NCI-H1105 treated with DMSO at 0.1 percent for 48 hours (cell line): ENCODE measurements around the gene UPF2.

Experiments used
- DNase-seq: peaks from one replicate; lab custom pipeline; 2025; lab: John Stamatoyannopoulos, UW

The UPF2 gene

DNA sequence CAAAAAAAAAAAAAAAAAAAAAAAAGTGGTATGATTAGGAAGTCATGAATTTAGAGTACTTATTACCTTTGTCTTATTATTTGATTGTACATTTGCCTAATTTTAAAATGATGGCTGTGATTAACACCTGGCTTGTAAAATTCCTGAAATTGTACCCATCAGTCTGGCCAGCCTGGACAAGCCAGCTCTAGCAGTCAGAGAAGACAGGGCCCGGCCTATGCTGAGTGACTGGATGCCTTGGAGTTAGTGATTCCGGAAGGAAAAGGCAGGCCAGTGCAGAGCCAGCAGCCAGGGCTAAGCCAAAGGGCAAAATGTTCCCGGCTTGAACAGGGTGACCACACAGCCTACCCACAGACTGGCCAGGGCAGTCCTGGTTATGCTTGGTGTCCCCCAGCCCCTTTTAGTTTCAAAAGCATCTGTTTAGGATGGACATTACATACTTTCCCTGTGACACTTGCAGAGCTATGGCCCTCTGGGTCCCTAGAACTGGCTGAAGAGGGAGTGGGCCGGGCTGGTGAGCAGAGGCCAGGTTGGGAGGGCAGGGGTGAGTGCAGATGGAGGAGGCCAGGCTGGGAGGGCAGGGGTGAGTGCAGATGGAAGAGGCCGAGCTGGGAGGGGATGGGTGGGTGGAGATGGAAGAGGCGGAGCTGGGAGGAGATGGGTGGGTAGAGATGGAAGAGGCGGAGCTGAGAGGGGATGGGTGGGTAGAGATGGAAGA is 157.7 kb downstream of the UPF2 start:
- DNase-seq = no peak

DNA sequence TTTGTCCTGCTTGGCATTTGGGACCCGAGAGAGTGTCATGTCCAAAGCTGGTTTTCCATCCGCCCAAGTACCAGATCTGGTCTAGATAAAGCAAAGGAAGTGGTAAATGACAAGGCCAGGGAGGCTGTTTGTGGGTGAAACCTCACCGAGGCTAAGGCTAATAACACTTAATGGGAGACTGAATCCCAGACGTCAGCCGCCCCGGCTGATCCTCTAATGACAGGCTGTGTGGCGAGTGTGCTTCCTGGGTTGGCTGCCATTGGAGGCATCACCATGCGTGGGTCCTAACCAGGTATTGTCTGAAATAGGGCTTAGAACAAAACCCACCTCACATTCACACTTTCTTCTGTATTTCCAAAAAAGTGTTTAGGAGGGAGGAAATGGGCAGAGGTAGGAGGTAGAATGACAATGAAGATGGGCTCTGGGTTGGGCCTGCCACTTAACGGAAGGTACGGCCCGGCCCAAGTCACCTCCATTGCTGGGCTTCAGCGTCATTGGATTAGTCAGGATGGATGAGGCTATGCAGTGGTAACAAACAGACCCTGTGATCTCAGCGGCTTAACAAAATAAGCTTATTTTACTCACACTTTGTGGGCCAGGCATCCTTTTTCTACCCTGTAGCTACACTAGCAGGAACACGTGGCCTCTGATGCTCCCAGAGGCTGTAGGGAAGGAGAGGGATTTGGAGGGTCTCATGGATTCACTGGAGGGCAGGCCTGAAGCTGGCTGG is 159.8 kb downstream of the UPF2 start:
- DNase-seq = no peak

DNA sequence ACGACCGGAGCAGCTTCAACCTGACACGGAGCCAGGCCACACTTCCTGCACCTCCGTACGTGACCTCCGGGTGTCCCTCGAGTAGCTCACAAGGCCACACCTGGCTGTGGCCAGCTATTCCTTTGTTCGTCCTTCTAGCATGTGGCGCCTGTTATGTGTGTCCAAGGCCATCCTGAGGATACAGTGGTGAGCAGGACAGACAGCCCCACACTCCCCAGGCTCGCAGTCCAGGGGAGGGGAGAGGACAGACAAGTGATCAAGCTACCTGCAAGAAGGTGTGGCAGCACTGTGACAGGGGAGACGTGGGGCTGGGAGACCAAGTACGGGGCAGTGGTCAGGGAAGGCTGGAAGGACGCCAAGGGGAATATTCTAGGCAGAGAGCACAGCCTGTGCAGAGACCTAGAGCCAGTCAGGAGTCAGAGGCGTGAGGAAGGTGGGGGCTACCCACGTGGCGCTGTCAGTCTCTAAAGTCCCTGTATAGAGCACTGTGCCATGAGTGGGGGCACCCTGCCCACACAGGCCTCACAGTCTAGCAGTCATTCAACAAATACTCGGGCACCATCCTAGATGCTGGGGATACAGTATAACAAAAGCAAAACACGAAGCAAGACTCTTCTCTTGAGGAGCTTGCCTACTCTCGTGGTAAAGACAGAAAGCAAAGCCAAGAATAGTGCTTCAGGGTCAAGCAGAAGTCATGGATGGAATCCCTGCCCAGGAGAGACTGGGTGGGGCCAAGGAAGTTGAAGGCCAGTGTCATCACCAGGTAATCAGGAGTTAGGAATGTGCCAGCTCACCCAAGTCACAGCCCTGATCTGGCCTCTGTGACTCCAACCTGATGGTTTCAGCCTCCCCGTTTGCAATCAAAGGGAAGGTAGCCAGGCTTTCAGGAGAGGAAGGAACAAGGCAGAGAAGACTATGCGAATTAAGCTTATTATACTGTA is 160.9 kb downstream of the UPF2 start:
- no peak for DNase-seq

DNA sequence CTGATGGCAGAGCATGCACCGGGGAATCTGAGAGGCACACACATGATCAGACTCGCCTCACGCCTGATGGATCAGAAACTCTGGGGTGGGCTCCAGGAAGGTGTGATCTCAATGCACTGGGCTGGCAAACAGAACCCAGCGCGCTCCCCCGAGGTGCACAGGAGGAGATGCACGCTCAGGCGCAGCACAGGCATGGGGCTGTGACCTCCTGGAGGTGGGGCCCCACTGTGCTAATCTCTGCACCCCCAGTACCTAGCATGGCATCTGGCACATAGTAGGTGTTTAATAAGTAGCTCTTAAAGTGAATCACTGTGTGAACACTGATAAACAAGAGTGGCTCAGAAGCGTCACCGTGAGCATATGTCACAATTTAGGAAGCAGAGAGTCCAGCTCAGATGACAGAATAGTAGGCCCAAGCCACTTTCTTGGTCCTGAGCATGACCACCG is 161.6 kb downstream of the UPF2 start:
- DNase-seq = no peak

DNA sequence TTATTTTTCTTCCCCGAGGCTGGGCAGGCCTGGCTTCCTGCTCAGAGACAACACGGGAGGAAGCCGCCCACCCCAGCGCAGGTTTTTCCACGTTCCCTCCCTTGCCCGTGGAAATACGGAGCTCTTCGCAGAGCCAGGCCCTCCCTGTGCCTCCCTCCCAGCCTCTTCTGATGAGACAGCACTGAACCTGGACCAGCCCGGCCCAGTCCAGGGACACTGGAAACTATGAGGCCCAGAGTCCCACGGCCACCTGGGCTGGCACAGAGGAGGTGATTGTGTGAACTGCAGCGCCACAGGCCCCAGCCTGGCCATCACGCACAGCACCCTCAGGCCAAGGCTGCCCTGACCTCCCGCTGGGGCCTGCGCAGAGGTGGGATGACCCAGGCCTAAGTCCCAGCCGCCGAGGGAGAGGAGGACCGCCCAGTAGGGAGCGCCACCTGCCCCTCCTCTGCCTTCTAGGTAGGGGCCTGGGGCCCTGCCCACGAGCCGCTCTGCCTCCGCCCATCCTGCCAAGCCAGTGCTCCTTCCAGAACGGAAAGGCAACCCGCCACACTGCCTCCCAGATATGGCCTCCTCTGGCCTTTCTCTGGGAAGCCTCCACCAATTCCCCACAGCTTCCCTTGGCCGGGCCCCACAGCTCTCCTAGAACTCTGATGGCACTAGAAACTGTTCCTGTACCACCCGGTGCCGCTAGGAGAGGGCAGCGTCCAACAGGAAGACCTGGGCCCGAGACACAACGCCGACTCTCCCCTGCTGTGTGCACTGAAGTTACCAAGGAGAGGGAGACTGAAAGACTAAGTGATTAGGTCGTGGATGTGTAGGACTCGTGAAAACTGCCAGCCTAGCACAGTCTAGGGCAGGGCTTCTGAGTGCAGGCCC is 162.2 kb downstream of the UPF2 start:
- no peak for DNase-seq

DNA sequence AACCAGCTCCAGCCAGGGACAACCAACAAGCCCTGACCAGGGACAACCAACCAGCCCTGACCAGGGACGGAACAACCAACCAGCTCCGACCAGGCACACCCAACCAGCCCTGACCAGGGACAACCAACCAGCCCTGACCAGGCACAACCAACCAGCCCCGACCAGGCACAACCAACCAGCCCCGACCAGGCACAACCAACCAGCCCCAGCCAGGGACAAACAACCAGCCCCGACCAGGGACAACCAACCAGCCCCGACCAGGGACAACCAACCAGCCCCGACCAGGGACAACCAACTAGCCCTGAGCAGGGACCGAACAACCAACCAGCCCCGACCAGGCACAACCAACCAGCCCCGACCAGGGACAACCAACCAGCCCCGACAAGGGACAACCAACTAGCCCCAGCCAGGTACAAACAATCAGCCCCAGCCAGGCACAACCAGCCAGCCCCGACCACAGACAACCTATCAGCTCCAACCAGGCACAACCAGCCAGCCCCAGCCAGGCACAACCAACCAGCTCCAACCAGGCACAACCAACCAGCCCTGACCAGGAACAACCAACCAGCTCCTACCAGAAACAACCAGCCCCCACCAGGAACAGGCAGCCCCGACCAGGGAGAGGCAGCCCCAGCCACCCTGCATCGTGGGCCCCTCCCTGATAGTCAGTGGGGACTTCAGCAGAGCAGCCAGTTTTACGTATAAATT is 163.1 kb downstream of the UPF2 start:
- no peak for DNase-seq

DNA sequence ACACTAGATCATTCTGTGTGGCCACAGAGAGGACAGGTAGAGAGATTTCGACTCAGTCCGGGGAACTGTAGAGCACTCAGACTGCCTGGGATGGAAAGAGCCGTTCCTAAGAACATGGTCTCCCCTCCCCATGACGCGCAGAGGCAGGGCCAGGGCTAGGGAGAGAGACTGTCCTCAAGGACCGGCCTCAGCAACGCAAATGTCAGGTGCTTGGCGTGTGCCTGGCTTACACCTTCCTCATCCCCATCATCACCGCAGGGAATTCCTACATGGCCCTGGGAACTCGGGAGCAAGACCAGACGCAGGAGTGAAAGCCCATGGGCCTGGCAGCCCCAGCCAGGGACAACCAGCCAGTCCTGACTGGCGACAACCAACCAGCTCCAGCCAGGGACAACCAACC is 163.8 kb downstream of the UPF2 start:
- DNase-seq = no peak

DNA sequence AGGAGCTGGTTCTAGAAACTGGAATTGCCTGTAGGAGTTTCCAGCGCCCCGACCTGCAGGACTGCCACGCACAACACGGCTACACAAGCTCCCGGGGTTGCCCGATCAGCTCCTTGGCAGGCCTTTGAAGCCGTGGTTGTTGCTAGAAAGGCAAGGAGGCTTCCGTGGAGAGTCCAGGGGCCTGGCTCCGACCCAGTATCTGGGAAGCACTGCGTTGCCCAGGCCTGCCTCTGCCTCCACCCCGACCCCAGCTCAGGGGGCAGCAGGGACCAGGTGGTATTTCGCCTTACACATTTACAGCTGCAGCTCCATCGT is 165.1 kb downstream of the UPF2 start:
- no peak for DNase-seq

DNA sequence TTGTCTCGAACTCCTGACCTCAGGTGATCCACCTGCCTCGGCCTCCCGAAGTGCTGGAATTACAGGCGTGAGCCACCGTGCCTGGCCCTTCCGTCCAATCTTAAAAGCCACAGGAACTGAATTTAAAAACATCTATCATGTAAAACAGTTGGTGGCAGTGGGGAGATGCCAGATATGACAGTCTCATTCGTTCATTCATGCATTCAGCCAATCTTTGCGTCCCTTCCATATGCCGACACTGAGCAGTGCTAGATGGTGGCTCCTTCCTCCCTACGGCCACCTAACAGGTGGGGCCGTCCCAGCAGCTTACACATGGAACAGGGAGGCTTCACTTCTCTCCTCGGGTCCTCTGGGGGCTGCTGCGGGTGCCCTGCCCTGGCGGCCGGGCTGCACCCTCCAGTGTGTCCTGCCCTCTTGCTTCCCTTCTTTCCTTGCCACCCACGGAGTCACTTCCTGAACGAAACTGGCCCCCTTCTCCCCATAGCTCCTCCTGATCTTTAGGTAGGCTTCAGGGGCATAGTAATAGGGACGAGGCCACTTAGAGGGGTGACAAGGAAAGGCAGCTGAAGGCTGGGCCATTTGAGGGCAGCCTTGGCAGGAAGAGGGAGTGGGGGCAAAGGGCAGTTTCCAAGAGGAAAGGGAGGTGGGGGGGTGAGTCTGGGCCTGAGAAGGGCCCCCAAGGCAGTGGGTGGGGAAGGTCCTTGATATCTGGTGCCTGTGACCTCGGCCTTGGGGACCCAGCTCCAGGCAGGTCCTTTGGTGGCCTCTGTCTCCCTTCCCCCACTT is 165.6 kb downstream of the UPF2 start:
- DNase-seq = no peak

DNA sequence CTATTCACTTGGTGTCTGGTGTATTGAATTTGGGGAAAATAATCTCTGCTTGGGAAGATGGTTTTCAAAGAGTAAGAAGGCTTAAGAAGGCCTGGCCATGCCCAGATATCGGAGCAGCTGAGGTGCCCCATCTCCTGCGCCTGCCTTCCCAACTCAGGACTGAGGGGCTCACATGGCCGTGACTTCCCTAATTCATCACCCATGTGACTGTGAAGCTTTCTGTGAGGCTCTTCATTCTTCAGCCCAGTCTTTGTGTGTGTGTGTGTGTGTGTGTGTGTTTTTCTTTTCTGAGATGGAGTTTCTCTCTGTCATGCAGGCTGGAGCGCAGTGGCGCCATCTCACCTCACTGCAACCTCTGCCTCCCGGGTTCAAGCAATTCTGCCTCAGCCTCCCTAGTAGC is 166.3 kb downstream of the UPF2 start:
- DNase-seq = no peak

DNA sequence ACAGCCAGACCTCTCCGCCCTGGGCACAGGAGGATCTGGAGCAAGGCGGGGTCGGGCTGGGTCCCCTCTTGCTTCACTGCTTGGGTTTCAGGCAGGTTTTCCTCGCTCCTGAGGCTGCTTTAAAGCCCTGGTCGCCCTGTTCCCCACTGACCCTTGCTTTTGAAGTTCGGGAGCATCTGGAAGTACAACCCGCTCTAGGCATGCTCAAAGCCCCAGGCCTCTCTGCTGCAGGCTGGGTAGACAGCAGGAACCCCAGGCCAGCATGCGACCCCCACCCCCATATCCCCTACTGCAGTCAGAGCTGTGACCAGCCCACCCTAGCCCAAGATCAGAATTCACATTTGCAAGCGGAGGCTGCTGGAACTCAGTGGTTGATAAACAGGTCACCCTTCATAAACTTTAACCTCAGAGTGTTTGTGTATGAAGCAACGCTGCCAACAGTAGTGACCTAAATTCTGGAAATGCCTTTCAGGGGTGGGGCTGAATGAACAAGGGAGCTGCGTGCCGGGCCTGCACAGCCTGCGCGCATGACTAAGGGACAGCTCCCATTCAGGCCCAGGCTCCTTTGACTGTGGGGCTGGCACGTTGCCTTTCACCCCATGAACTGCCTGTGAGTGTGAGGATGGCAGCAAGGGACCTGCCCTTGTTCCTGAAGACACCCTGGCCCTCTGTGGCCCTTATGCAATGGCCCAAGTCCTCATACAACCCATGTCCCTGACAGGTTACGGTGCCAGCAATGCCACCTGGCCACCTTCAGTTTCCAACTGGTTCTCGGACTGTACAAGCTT is 166.9 kb downstream of the UPF2 start:
- no peak for DNase-seq

DNA sequence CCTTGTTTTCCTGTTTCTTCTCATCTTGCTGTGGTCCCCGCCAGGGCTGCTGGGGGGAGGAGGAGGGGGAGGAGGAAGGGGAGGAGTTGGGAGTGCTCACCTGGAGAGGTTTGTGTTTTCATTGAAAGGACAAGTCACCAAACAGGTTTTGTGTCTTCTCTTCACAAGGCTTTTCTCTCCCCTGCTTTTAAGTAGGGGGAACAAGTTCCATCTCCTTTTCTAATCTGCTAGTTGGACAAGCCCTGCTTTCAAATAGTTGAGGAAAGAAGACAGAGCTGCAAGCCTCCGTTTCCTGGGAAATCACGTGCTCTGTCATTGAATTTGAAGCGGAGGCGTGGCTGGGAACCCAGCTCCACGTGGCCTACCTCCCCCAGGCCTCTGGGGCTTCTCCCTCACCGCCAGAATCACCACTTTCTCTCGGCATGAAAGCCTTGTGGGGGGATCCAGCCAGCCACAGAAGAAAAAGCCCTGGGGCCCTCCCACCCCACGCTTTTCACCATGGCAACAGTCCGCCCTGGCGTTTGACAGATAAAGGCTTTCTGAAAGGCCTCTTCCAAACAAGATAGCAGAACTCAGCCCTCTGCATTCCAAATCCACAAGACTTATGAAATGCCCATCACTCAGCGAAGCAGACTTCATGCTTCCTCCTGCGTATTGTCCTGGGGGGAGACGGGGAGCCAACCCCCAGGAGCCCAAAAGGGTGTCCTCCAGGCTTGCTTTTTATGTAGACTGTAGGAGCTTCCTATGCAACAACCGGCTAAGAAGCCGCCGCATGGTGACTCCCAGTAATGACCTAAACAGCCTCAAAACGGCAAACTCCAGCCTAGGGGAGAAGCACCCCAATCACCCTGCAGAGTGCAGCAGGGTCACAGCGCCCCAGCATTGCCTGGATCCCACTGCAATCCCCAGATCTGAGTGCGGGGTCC is 167.8 kb downstream of the UPF2 start:
- DNase-seq = no peak

DNA sequence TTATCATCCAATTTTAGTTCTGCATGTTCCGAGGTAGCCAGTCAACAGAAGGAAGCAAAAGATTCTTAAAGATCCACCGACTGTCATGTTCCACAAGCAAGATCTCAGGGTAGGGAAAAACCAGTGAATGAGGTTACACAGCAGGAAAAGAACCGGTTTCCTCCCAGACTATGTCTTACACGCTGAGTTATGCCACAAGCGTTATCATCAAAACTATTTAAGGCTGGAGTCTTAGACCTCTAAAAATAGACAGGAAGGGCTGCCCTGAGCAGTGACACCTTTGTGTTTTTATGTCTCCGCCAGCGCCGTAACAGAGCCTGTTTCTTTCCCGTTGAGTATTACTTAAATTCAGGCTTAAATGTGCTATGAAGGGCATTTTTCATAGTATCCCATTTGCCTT is 171.1 kb downstream of the UPF2 start:
- DNase-seq = no peak

DNA sequence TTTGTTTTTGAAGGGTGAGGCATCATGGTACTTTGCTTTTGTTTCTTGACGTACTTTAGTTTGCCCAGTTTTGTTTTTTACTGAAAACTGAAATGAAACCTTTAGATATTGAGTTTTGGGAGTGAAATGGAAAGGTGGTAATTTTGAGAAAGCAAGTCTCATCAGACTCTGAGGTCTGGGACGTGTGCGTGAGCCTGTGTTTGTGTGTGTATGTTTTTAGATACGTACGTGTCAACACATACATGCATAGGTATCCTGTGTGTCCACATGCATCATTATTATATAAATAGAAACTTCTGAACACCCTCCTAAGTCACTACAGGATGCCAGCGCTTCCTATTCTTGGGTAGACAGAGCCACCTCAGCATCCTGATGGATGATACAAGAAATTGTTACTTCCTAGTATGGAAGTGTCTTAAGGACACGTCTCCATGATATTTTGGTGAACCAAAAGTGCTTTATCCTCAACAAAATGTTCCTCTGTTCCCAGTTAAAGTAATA is 171.7 kb downstream of the UPF2 start:
- DNase-seq = no peak

DNA sequence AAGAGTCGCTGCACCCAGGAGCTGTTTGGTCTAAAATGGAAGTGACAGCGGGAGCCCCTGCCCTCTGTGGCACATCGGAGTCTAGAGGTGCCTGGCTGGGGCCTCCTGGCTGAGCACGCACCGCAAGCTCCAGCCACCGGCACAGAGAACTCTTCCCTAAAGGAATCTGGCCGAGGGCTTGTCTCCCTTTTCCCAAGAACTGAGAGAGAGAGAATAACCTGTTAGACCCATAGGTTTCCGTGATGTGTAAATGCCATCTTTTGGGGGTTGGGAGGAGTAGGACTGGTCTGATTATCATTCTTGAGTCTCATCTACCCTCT is 172.2 kb downstream of the UPF2 start:
- no peak for DNase-seq
